Measurements from ENCODE around the gene ARHGAP8. TPM values are rescaled to one million over a fixed set of nuclear protein-coding genes. Genes with fewer than 3 reads are reported as not detected.

ARHGAP8 gene
- total RNA-seq, 2 experiments from 2014 or later = not detected

DNA sequence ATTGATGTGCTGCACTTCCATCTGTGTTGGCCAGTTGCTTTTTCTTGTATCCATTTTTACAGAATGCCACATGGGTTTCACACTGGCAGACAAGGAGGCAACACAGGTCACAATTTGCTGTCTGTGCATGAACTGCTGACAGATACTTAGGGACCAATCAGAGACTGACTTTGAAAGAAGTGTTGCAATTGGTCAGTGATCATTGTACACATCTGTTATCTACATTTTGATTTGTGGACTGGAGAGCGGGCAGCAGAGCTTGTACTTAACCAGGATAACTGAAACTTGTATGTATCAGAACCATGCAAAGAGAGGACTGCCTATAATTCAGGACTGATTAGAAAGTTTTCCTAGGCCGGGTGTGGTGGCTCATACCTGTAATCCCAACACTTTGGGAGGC, 28.6 kb upstream of the ARHGAP8 start:
- BruUV-seq (replicated peaks) = no TSS peak
- TF ChIP-seq, protein P1, sequence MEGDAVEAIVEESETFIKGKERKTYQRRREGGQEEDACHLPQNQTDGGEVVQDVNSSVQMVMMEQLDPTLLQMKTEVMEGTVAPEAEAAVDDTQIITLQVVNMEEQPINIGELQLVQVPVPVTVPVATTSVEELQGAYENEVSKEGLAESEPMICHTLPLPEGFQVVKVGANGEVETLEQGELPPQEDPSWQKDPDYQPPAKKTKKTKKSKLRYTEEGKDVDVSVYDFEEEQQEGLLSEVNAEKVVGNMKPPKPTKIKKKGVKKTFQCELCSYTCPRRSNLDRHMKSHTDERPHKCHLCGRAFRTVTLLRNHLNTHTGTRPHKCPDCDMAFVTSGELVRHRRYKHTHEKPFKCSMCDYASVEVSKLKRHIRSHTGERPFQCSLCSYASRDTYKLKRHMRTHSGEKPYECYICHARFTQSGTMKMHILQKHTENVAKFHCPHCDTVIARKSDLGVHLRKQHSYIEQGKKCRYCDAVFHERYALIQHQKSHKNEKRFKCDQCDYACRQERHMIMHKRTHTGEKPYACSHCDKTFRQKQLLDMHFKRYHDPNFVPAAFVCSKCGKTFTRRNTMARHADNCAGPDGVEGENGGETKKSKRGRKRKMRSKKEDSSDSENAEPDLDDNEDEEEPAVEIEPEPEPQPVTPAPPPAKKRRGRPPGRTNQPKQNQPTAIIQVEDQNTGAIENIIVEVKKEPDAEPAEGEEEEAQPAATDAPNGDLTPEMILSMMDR (conservative IDR thresholded peaks at IDR 0.05; ENCODE audit: low read length) = no peak
- TF ChIP-seq EZH2phosphoT487 (IDR thresholded peaks at IDR 0.05; ENCODE audit: borderline replicate concordance, low read depth, low read length) = no peak
- peak; percentile 52 for DNase-seq (ENCODE audit: low spot score)

DNA sequence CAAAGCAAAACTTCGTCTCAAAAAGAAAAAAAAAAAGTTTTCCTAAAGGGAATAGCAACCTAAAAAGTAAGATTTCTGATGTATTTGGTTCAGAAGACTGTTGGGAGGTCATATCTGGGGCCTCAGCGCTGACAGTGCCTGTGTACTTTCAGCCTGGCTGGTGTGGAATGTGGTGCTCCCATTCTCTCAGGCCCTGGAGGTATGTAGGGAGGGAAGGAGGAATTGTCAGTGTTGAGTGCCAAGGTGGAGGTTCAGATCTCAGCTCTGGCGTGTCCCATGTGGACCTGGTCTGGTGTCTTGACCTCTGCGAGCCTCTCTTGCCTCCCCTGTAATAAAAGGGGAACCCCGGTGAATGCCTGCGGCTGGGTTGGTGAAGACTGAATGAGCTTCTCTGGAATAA, 28.0 kb upstream of the ARHGAP8 start:
- no peaks in the 10 kb centered on the region for H3K36me3 ChIP-seq (ENCODE audit: insufficient read depth, low read length)
- intact Hi-C loops (cut with micrococcal nuclease; ENCODE audit: unreplicated experiment) = no loop called here
- ChIA-PET CTCF (ENCODE audit: unreplicated experiment) (no interaction called here), POLR2A (no interaction called here)
- no peaks in the 10 kb centered on the region for H4K20me1 ChIP-seq (ENCODE audit: insufficient read depth, low read length)
- no peaks in the 10 kb centered on the region for H3K9me3 ChIP-seq (ENCODE audit: low read length)
- H3K4me1 ChIP-seq (ENCODE audit: insufficient read depth, low read length, poor library complexity, severe bottlenecking) = no peaks in the 10 kb centered on the region
- no peaks in the 10 kb centered on the region for H3K79me2 ChIP-seq (ENCODE audit: insufficient read depth, low read depth, low read length)
- TF ChIP-seq EZH2phosphoT487 (IDR thresholded peaks at IDR 0.05; ENCODE audit: borderline replicate concordance, low read depth, low read length) = no peak
- TF ChIP-seq, protein P1 (conservative IDR thresholded peaks at IDR 0.05; ENCODE audit: low read length) = no peak
- H3K4me2 ChIP-seq (ENCODE audit: low read length) = no peak overlapping the region
- H2AFZ ChIP-seq (ENCODE audit: low read length) = no peak overlapping the region; the same call in 1 of the 2 replicates
- DNase-seq (ENCODE audit: low spot score) = no peak
- no peak overlapping the region for H3K4me3 ChIP-seq (ENCODE audit: low read depth, low read length, poor library complexity, severe bottlenecking)
- H3K9me2 ChIP-seq (ENCODE audit: insufficient read depth, low read length) = no peaks in the 10 kb centered on the region
- H3K27ac ChIP-seq (ENCODE audit: low read depth, low read length, poor library complexity, severe bottlenecking) = no peak overlapping the region
- no TSS peak for BruUV-seq (replicated peaks)

More for the DNA sequence above, 28.6 kb upstream of the ARHGAP8 start:
- Histone ChIP-seq H3K27ac (ENCODE audit: low read depth, low read length, poor library complexity, severe bottlenecking) (no peak overlapping the region), H3K9me3 (ENCODE audit: low read length) (no peaks in the 10 kb centered on the region), H3K9me2 (ENCODE audit: insufficient read depth, low read length) (no peaks in the 10 kb centered on the region), H3K36me3 (ENCODE audit: insufficient read depth, low read length) (no peaks in the 10 kb centered on the region), H3K4me3 (ENCODE audit: low read depth, low read length, poor library complexity, severe bottlenecking) (no peak overlapping the region), H4K20me1 (ENCODE audit: insufficient read depth, low read length) (no peaks in the 10 kb centered on the region), H3K4me1 (ENCODE audit: insufficient read depth, low read length, poor library complexity, severe bottlenecking) (no peaks in the 10 kb centered on the region), H3K4me2 (ENCODE audit: low read length) (no peak overlapping the region), H3K79me2 (ENCODE audit: insufficient read depth, low read depth, low read length) (no peaks in the 10 kb centered on the region), H2AFZ (ENCODE audit: low read length) (no peak overlapping the region; the same call in 1 of the 2 replicates)
- CTCF ChIA-PET (ENCODE audit: unreplicated experiment) = no interaction called here
- POLR2A ChIA-PET = no interaction called here
- intact Hi-C loops (cut with micrococcal nuclease; ENCODE audit: unreplicated experiment) = no loop called here

DNA sequence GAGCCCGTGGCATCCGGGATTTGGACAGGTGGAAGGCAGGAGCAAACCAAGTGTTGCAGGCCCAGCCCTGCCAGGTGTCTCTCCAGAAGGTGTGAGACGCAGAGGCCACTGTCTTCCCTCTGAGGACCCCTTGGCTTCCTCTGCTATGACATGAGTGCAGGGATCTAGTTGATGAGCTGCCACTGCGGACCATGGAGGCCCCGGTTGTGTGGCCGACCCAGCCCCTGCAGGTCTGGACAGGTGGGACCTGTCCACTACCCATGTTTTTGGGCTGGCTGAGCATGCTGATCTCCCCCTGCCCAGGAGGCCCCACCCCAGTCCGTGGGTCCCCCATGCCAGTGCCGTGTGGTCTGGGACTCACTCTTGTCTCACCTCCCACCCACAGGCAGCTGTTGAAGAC, 27.5 kb upstream of the ARHGAP8 start:
- Histone ChIP-seq H3K27ac (ENCODE audit: low read depth, low read length, poor library complexity, severe bottlenecking) (no peak overlapping the region), H3K36me3 (ENCODE audit: insufficient read depth, low read length) (no peaks in the 10 kb centered on the region), H4K20me1 (ENCODE audit: insufficient read depth, low read length) (no peaks in the 10 kb centered on the region), H3K4me1 (ENCODE audit: insufficient read depth, low read length, poor library complexity, severe bottlenecking) (no peaks in the 10 kb centered on the region), H3K4me3 (ENCODE audit: low read depth, low read length, poor library complexity, severe bottlenecking) (no peak overlapping the region), H3K9me2 (ENCODE audit: insufficient read depth, low read length) (no peaks in the 10 kb centered on the region), H3K4me2 (ENCODE audit: low read length) (no peak overlapping the region), H2AFZ (ENCODE audit: low read length) (no peak overlapping the region), H3K9me3 (ENCODE audit: low read length) (no peaks in the 10 kb centered on the region), H3K79me2 (ENCODE audit: insufficient read depth, low read depth, low read length) (no peaks in the 10 kb centered on the region)
- intact Hi-C loops (cut with micrococcal nuclease; ENCODE audit: unreplicated experiment) = no loop called here
- ChIA-PET CTCF (ENCODE audit: unreplicated experiment) (no interaction called here), POLR2A (no interaction called here)
- DNase-seq (ENCODE audit: low spot score) = no peak
- TF ChIP-seq EZH2phosphoT487 (IDR thresholded peaks at IDR 0.05; ENCODE audit: borderline replicate concordance, low read depth, low read length) = no peak
- TF ChIP-seq, protein P1 (conservative IDR thresholded peaks at IDR 0.05; ENCODE audit: low read length) = no peak
- no TSS peak for BruUV-seq (replicated peaks)
